Glutamatergic neuron (in vitro differentiated cells): ENCODE measurements around the gene PLA2G2E. TPM values are rescaled to one million over a fixed set of nuclear protein-coding genes. Genes with fewer than 3 reads are reported as not detected.

Experiments used
- DNase-seq: peaks from one replicate; pipeline ENCODE4 v3.0.0; 2022
- H3K27ac Mint-ChIP-seq: one replicate; pipeline ENCODE4 v1.8.0; 2020; ENCODE audit warnings: mild to moderate bottlenecking, mixed read lengths, inconsistent platforms; ENCODE audit not compliant: unreplicated experiment
- H3K27me3 Mint-ChIP-seq: one replicate; pipeline ENCODE4 v1.8.0; 2020; ENCODE audit warnings: mild to moderate bottlenecking, moderate library complexity, mixed read lengths, inconsistent platforms; ENCODE audit not compliant: unreplicated experiment
- H3K36me3 Mint-ChIP-seq: one replicate; pipeline ENCODE4 v1.8.0; 2020; ENCODE audit warnings: mild to moderate bottlenecking, mixed read lengths, inconsistent platforms; ENCODE audit not compliant: unreplicated experiment
- H3K4me1 Mint-ChIP-seq: one replicate; pipeline ENCODE4 v1.8.0; 2020; ENCODE audit warnings: mild to moderate bottlenecking, low read depth, mixed read lengths, inconsistent platforms; ENCODE audit not compliant: unreplicated experiment
- H3K4me3 Mint-ChIP-seq: one replicate; pipeline ENCODE4 v1.8.0; 2020; ENCODE audit warnings: mild to moderate bottlenecking, mixed read lengths, inconsistent platforms; ENCODE audit not compliant: unreplicated experiment
- H3K9me3 Mint-ChIP-seq: one replicate; pipeline ENCODE4 v1.8.0; 2020; ENCODE audit warnings: mild to moderate bottlenecking, moderate library complexity, mixed read lengths, inconsistent platforms; ENCODE audit not compliant: unreplicated experiment
- total RNA-seq: library from RNA; stranded (reverse); fragmentation: NEBNext Ultra II Directional; extraction: Animal tissue kit (Norgen Biotek cat#: 25700); gene quantifications from one replicate; pipeline ENCODE4 v1.2.1, GENCODE V29; 2021; ENCODE audit not compliant: unreplicated experiment
- TF ChIP-seq, protein P1 (sequence below): fragments of 200-600 bp; sonication (generic); IDR thresholded peaks from one replicate; pipeline ENCODE4 v1.5.0; 2021; ENCODE audit not compliant: partially characterized antibody, unreplicated experiment

Gene PLA2G2E
- total RNA-seq, 1 donor from 2014 or later = not detected

DNA sequence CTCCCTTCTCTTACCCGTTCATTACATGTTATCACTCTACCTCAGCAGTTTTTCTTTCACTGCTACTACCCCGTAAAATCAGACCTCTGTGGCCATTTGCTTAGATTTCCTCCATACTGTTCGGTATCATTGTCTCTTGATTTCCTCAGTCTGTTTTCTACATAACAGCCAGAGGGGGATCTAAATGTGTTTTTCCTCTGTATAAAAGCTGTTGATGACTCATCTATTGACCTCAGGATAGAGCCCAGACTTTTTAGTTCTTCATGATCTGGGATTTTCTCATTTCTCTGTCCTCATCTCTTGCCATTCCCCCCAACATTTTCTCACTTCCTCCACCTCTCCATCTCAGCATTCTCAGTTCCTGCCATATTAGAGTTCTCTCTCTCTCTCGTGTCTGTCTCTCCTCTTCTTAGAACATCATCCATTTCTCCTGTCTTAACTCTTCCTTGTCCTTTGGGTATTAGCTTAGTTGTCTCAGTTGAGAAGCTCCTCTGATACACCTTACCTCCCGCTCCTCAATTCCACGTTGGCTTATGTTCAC, 30.7 kb downstream of the PLA2G2E start:
- Mint-ChIP-seq H3K36me3 (peaks cover 8% of the 10 kb centered on the region), H3K27me3 (no peaks in the 10 kb centered on the region), H3K9me3 (no peaks in the 10 kb centered on the region), H3K4me1 (peaks cover 5% of the 10 kb centered on the region), H3K27ac (no peak overlapping the region), H3K4me3 (no peak overlapping the region)
- TF ChIP-seq, protein P1, sequence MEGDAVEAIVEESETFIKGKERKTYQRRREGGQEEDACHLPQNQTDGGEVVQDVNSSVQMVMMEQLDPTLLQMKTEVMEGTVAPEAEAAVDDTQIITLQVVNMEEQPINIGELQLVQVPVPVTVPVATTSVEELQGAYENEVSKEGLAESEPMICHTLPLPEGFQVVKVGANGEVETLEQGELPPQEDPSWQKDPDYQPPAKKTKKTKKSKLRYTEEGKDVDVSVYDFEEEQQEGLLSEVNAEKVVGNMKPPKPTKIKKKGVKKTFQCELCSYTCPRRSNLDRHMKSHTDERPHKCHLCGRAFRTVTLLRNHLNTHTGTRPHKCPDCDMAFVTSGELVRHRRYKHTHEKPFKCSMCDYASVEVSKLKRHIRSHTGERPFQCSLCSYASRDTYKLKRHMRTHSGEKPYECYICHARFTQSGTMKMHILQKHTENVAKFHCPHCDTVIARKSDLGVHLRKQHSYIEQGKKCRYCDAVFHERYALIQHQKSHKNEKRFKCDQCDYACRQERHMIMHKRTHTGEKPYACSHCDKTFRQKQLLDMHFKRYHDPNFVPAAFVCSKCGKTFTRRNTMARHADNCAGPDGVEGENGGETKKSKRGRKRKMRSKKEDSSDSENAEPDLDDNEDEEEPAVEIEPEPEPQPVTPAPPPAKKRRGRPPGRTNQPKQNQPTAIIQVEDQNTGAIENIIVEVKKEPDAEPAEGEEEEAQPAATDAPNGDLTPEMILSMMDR = no peak
- no peak for DNase-seq

GRCh38 chr1:19892129-19892528, 31.3 kb downstream of the PLA2G2E start:
- H3K4me3 Mint-ChIP-seq = no peak overlapping the region
- no peaks in the 10 kb centered on the region for H3K27me3 Mint-ChIP-seq
- DNase-seq = no peak
- no peaks in the 10 kb centered on the region for H3K9me3 Mint-ChIP-seq
- H3K27ac Mint-ChIP-seq = no peak overlapping the region
- H3K4me1 Mint-ChIP-seq = peaks cover 5% of the 10 kb centered on the region
- peaks cover 8% of the 10 kb centered on the region for H3K36me3 Mint-ChIP-seq
- TF ChIP-seq, protein P1 = no peak

DNA sequence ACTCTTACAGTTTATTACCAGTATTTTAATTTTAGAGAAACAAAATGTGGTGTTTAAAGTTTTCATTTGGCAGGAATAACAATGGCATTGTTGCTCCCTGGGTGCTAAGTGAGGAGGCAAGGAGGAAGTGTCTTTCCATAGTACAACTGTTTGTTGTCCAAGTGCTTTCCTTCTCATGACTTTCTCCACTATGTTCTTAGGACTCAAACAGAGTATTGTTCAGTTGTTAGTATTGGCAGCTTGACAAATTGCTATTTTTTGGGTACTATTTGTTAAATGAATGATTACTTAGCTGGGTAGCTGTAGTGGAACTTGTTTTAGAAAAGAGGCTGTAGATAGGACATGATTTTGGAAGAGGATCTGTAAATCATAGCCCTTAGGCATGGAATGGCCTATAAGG, 33.8 kb downstream of the PLA2G2E start:
- Mint-ChIP-seq H3K9me3 (no peaks in the 10 kb centered on the region), H3K27ac (no peak overlapping the region), H3K36me3 (peaks cover 8% of the 10 kb centered on the region), H3K4me3 (no peak overlapping the region), H3K27me3 (no peaks in the 10 kb centered on the region), H3K4me1 (peaks cover 5% of the 10 kb centered on the region)
- TF ChIP-seq, protein P1 = no peak
- DNase-seq = no peak

- H3K27ac Mint-ChIP-seq = no peak overlapping the region
These were observed 35.3 kb downstream of the PLA2G2E start for GRCh38 chr1:19888112-19888511.

DNA sequence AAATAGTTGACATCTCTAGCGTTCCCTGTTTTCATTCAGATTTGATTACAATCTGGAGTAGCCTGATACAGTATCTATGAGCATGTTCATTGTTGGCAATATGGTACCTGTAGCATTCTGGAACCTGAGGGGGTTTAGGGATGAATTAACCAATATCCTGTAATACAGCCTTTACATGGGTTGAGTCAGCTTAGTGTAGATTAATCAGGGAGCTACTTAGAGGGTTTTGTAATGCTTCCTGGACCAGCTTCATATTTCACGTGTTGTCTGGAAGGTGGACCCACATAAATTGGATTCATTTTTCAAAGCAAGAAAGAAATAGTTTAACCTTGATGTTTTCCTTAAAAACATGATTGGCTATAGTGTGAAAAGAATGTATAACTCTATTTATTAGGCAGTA, 37.6 kb downstream of the PLA2G2E start:
- peaks cover 11% of the 10 kb centered on the region for H3K4me1 Mint-ChIP-seq
- H3K27me3 Mint-ChIP-seq = peaks cover 5% of the 10 kb centered on the region
- DNase-seq = no peak
- H3K9me3 Mint-ChIP-seq = no peaks in the 10 kb centered on the region
- no peak overlapping the region for H3K27ac Mint-ChIP-seq
- H3K4me3 Mint-ChIP-seq = no peak overlapping the region
- TF ChIP-seq, protein P1 = no peak
- H3K36me3 Mint-ChIP-seq = no peaks in the 10 kb centered on the region

More at GRCh38 chr1:19888112-19888511, 35.3 kb downstream of the PLA2G2E start:
- Mint-ChIP-seq H3K36me3 (peaks cover 7% of the 10 kb centered on the region), H3K4me3 (no peak overlapping the region), H3K9me3 (no peaks in the 10 kb centered on the region), H3K27me3 (peaks cover 2% of the 10 kb centered on the region), H3K4me1 (peaks cover 11% of the 10 kb centered on the region)
- TF ChIP-seq, protein P1 = no peak
- DNase-seq = no peak
